OCI-LY7 (cell line): ENCODE data around the gene TNFSF4. TPM values are rescaled to one million over a fixed set of nuclear protein-coding genes. Genes with fewer than 3 reads are reported as not detected.

Experiments
- BruUV-seq: library from RNA; stranded (reverse); fragments of 400-500 nt; replicated peaks from 2 replicates; lab custom pipeline; 2021; lab: Mats Ljungman, UMichigan
- CTCF ChIA-PET: fragments of 300-600 bp; sonication (Branson Sonifier 250); formaldehyde crosslinking; loops from one replicate; lab custom pipeline; 2022; ENCODE audit warnings: antibody characterized with exemption; ENCODE audit not compliant: unreplicated experiment; lab: Charles Lee
- POLR2A ChIA-PET: fragments of 300-600 bp; sonication (Branson Sonifier 250); formaldehyde crosslinking; loops from one replicate; lab custom pipeline; 2022; ENCODE audit warnings: antibody characterized with exemption; lab: Charles Lee
- DNase-seq: peaks from one replicate; pipeline ENCODE4 v3.0.0-alpha.2; 2015; ENCODE audit warnings: low spot score
- H2AFZ ChIP-seq: fragments of 200-600 bp; sonication (generic), shearing (Covaris generic); 2 replicates; pipeline ENCODE4 v1.6.1; 2014; ENCODE audit warnings: mild to moderate bottlenecking, antibody characterized with exemption, low read length, moderate library complexity
- H3K27ac ChIP-seq: fragments of 200-600 bp; sonication (generic); 2 replicates; pipeline ENCODE4 v1.5.1; 2014; ENCODE audit warnings: mixed run types, low read depth, mild to moderate bottlenecking, moderate library complexity, low read length, inconsistent platforms; ENCODE audit not compliant: poor library complexity, severe bottlenecking
- H3K36me3 ChIP-seq: fragments of 200-600 bp; sonication (generic); 2 replicates; pipeline ENCODE4 v1.6.1; 2014; ENCODE audit warnings: mild to moderate bottlenecking, antibody characterized with exemption, low read length, moderate library complexity, mixed read lengths; ENCODE audit not compliant: insufficient read depth
- H3K4me1 ChIP-seq: fragments of 200-600 bp; sonication (generic); 2 replicates; pipeline ENCODE4 v1.5.1; 2014; ENCODE audit warnings: mild to moderate bottlenecking, low read length; ENCODE audit not compliant: insufficient read depth, poor library complexity, severe bottlenecking
- H3K4me2 ChIP-seq: fragments of 200-600 bp; sonication (generic); 2 replicates; pipeline ENCODE4 v1.6.1; 2014; ENCODE audit warnings: mild to moderate bottlenecking, low read length
- H3K4me3 ChIP-seq: fragments of 200-600 bp; sonication (generic); 2 replicates; pipeline ENCODE4 v1.5.1; 2014; ENCODE audit warnings: mild to moderate bottlenecking, low read depth, low read length; ENCODE audit not compliant: poor library complexity, severe bottlenecking
- H3K79me2 ChIP-seq: fragments of 200-600 bp; sonication (generic); 2 replicates; pipeline ENCODE4 v1.6.1; 2016; ENCODE audit warnings: low read depth, mild to moderate bottlenecking, low read length, moderate library complexity, mixed read lengths; ENCODE audit not compliant: insufficient read depth
- H3K9me2 ChIP-seq: fragments of 200-600 bp; sonication (generic); 2 replicates; pipeline ENCODE4 v1.6.1; 2016; ENCODE audit warnings: mild to moderate bottlenecking, low read length, mixed read lengths; ENCODE audit not compliant: insufficient read depth
- H3K9me3 ChIP-seq: fragments of 200-600 bp; sonication (generic); 2 replicates; pipeline ENCODE4 v1.6.1; 2014; ENCODE audit warnings: mild to moderate bottlenecking, mixed run types, low read length, mixed read lengths
- H4K20me1 ChIP-seq: fragments of 200-600 bp; sonication (generic); 2 replicates; pipeline ENCODE4 v1.6.1; 2014; ENCODE audit warnings: mild to moderate bottlenecking, antibody characterized with exemption, low read length, moderate library complexity, mixed read lengths; ENCODE audit not compliant: insufficient read depth
- EZH2phosphoT487 ChIP-seq: fragments of 200-600 bp; sonication (generic); IDR thresholded peaks from 2 replicates; pipeline ENCODE4 v1.6.1; 2018; ENCODE audit warnings: low read depth, borderline replicate concordance, mild to moderate bottlenecking, mixed run types, antibody characterized with exemption, low read length, moderate library complexity, mixed read lengths
- intact Hi-C: fragments of 100-400 bp; cut with micrococcal nuclease; formaldehyde crosslinking; loops from one replicate; pipeline ENCODE4 v1.10.0; 2022; ENCODE audit not compliant: unreplicated experiment
- total RNA-seq, 2 experiments: library from RNA; depleted of rRNA in 1 of 2; stranded (reverse); fragments of >200 nt in 1 of 2; shearing (Covaris generic) in 1 of 2; gene quantifications; 2 replicates each; pipeline ENCODE4 v1.2.3, GENCODE V29; 2014 to 2022
- TF ChIP-seq, protein P1 (sequence below): fragments of 200-600 bp; sonication (generic); conservative IDR thresholded peaks from 2 replicates; pipeline ENCODE4 v1.5.1; 2014; ENCODE audit warnings: mild to moderate bottlenecking, antibody characterized with exemption, low read length, moderate library complexity, mixed read lengths

Gene TNFSF4
- total RNA-seq, 2 experiments from 2014 or later = 0.53 to 0.63 TPM

- CTCF ChIA-PET = no interaction called here
- H3K79me2 ChIP-seq = no peaks in the 10 kb centered on the region
- H3K9me3 ChIP-seq = no peaks in the 10 kb centered on the region
- intact Hi-C loops = no loop called here
- POLR2A ChIA-PET = no interaction called here
- no peak overlapping the region for H3K4me3 ChIP-seq
- H4K20me1 ChIP-seq = no peaks in the 10 kb centered on the region
- DNase-seq = no peak
- H3K4me2 ChIP-seq = no peak overlapping the region
- no peaks in the 10 kb centered on the region for H3K4me1 ChIP-seq
- no peak overlapping the region for H2AFZ ChIP-seq
- H3K27ac ChIP-seq = no peak overlapping the region
- no peaks in the 10 kb centered on the region for H3K36me3 ChIP-seq
- no TSS peak for BruUV-seq
- TF ChIP-seq, protein P1, sequence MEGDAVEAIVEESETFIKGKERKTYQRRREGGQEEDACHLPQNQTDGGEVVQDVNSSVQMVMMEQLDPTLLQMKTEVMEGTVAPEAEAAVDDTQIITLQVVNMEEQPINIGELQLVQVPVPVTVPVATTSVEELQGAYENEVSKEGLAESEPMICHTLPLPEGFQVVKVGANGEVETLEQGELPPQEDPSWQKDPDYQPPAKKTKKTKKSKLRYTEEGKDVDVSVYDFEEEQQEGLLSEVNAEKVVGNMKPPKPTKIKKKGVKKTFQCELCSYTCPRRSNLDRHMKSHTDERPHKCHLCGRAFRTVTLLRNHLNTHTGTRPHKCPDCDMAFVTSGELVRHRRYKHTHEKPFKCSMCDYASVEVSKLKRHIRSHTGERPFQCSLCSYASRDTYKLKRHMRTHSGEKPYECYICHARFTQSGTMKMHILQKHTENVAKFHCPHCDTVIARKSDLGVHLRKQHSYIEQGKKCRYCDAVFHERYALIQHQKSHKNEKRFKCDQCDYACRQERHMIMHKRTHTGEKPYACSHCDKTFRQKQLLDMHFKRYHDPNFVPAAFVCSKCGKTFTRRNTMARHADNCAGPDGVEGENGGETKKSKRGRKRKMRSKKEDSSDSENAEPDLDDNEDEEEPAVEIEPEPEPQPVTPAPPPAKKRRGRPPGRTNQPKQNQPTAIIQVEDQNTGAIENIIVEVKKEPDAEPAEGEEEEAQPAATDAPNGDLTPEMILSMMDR = no peak
- no peak for TF ChIP-seq EZH2phosphoT487
- H3K9me2 ChIP-seq = no peaks in the 10 kb centered on the region
Measured at GRCh38 chr1:173140733-173141132, 66.4 kb downstream of the TNFSF4 start.

- ChIA-PET POLR2A (no interaction called here), CTCF (no interaction called here)
Measured at GRCh38 chr1:173139706-173140105, 67.4 kb downstream of the TNFSF4 start.

GRCh38 chr1:173137107-173137706 lies 69.9 kb downstream of the TNFSF4 start:
- H3K79me2 ChIP-seq = no peaks in the 10 kb centered on the region
- no peaks in the 10 kb centered on the region for H4K20me1 ChIP-seq
- H2AFZ ChIP-seq = no peak overlapping the region
- intact Hi-C loops = no loop called here
- no peak for TF ChIP-seq EZH2phosphoT487
- TF ChIP-seq, protein P1 = no peak
- H3K27ac ChIP-seq = no peak overlapping the region
- H3K4me3 ChIP-seq = no peak overlapping the region
- no peak for DNase-seq
- H3K9me2 ChIP-seq = no peaks in the 10 kb centered on the region
- ChIA-PET CTCF (no interaction called here), POLR2A (no interaction called here)
- H3K4me1 ChIP-seq = no peaks in the 10 kb centered on the region
- H3K36me3 ChIP-seq = no peaks in the 10 kb centered on the region
- H3K9me3 ChIP-seq = no peaks in the 10 kb centered on the region
- BruUV-seq = no TSS peak
- H3K4me2 ChIP-seq = no peak overlapping the region

More at GRCh38 chr1:173139706-173140105, 67.4 kb downstream of the TNFSF4 start:
- H3K79me2 ChIP-seq = no peaks in the 10 kb centered on the region
- H2AFZ ChIP-seq = no peak overlapping the region
- DNase-seq = no peak
- no peak overlapping the region for H3K27ac ChIP-seq
- no peak overlapping the region for H3K4me2 ChIP-seq
- no peaks in the 10 kb centered on the region for H3K9me2 ChIP-seq
- H3K36me3 ChIP-seq = no peaks in the 10 kb centered on the region
- BruUV-seq = no TSS peak
- TF ChIP-seq, protein P1 = no peak
- no peak for TF ChIP-seq EZH2phosphoT487
- intact Hi-C loops = no loop called here
- no peak overlapping the region for H3K4me3 ChIP-seq
- no peaks in the 10 kb centered on the region for H4K20me1 ChIP-seq
- H3K4me1 ChIP-seq = no peaks in the 10 kb centered on the region
- no peaks in the 10 kb centered on the region for H3K9me3 ChIP-seq
